NCI-H82 treated with DMSO at 0.1 percent for 48 hours (cell line): ENCODE measurements around the gene AKT2.
A peak's percentile ranks its signal among the peaks of the same experiment; 100 is the strongest.

Experiments used
- DNase-seq: peaks from one replicate; lab custom pipeline; 2025; ENCODE audit not compliant: unreplicated experiment; lab: John Stamatoyannopoulos, UW

AKT2 gene

GRCh38 chr19:40302224-40303011, 17.3 kb upstream of the AKT2 start:
- no peak for DNase-seq

GRCh38 chr19:40300668-40301067, 15.5 kb upstream of the AKT2 start:
- no peak for DNase-seq

- no peak for DNase-seq
Observed at GRCh38 chr19:40298026-40298425, 12.9 kb upstream of the AKT2 start.

- DNase-seq = no peak
Observed at GRCh38 chr19:40294560-40294959, 9.4 kb upstream of the AKT2 start.

- peak; percentile 13 for DNase-seq
Observed at GRCh38 chr19:40286971-40287421, 1.9 kb upstream of the AKT2 start.

GRCh38 chr19:40286235-40286970, 1.3 kb upstream of the AKT2 start:
- DNase-seq = no peak

GRCh38 chr19:40285353-40286234, 449 bp upstream of the AKT2 start:
- DNase-seq = peak; percentile 100

GRCh38 chr19:40284251-40284500, 969 bp downstream of the AKT2 start:
- DNase-seq = no peak

GRCh38 chr19:40283414-40284250, 1.5 kb downstream of the AKT2 start:
- DNase-seq = no peak

- DNase-seq = no peak
Observed at GRCh38 chr19:40282920-40283319, 2.2 kb downstream of the AKT2 start.

- DNase-seq = no peak
Observed at GRCh38 chr19:40282209-40282580, 3.0 kb downstream of the AKT2 start.

- peak; percentile 41 for DNase-seq
Observed at GRCh38 chr19:40281381-40282208, 3.5 kb downstream of the AKT2 start.

GRCh38 chr19:40280608-40281221, 4.4 kb downstream of the AKT2 start:
- DNase-seq = no peak

- no peak for DNase-seq
Observed at GRCh38 chr19:40279761-40280607, 5.2 kb downstream of the AKT2 start.

GRCh38 chr19:40279120-40279551, 6.0 kb downstream of the AKT2 start:
- no peak for DNase-seq

GRCh38 chr19:40278361-40279035, 6.6 kb downstream of the AKT2 start:
- no peak for DNase-seq

GRCh38 chr19:40277356-40278059, 7.6 kb downstream of the AKT2 start:
- no peak for DNase-seq
